HEK293T (cell line): ENCODE measurements around the gene ADGRA3.

Experiments
- CTCF ChIA-PET: fragments of 350-600 bp; formaldehyde crosslinking; extraction: SDS; loops from one replicate; lab custom pipeline; 2021; ENCODE audit warnings: antibody characterized with exemption, inconsistent platforms; lab: Yijun Ruan, JAX
- POLR2A ChIA-PET: fragments of 350-600 bp; formaldehyde crosslinking; extraction: SDS; loops from one replicate; lab custom pipeline; 2020; ENCODE audit warnings: antibody characterized with exemption, inconsistent platforms; lab: Yijun Ruan, JAX
- DNase-seq: peaks from one replicate; pipeline ENCODE4 v3.0.0; 2012; ENCODE audit warnings: mixed read lengths; ENCODE audit errors: extremely low spot score
- BHLHE40 ChIP-seq: fragments of 450-650 bp; IDR thresholded peaks from 2 replicates; pipeline ENCODE4 v1.6.1; 2016; ENCODE audit warnings: mild to moderate bottlenecking, moderate library complexity, borderline replicate concordance
- CTBP1 ChIP-seq: fragments of 450-650 bp; IDR thresholded peaks from 2 replicates; pipeline ENCODE4 v1.6.1; 2016; ENCODE audit warnings: borderline replicate concordance
- ELF4 ChIP-seq: fragments of 450-650 bp; IDR thresholded peaks from 2 replicates; pipeline ENCODE4 v1.6.1; 2017; ENCODE audit warnings: antibody characterized with exemption
- FOXA1 ChIP-seq: fragments of 450-650 bp; IDR thresholded peaks from 2 replicates; pipeline ENCODE4 v1.6.1; 2016; ENCODE audit warnings: mild to moderate bottlenecking
- FOXK2 ChIP-seq: fragments of 450-650 bp; IDR thresholded peaks from 2 replicates; pipeline ENCODE4 v1.6.1; 2016; ENCODE audit warnings: mild to moderate bottlenecking
- FOXM1 ChIP-seq: fragments of 450-650 bp; IDR thresholded peaks from 2 replicates; pipeline ENCODE4 v1.6.1; 2017; ENCODE audit warnings: mild to moderate bottlenecking, borderline replicate concordance
- HDGF ChIP-seq: fragments of 450-650 bp; IDR thresholded peaks from 2 replicates; pipeline ENCODE4 v1.6.1; 2017; ENCODE audit warnings: antibody characterized with exemption, borderline replicate concordance
- L3MBTL2 ChIP-seq: fragments of 450-650 bp; conservative IDR thresholded peaks from 2 replicates; pipeline ENCODE4 v1.6.1; 2016; ENCODE audit warnings: mild to moderate bottlenecking
- LEF1 ChIP-seq: fragments of 450-650 bp; IDR thresholded peaks from 2 replicates; pipeline ENCODE4 v1.6.1; 2017; ENCODE audit warnings: mild to moderate bottlenecking, borderline replicate concordance
- NFRKB ChIP-seq: fragments of 450-650 bp; IDR thresholded peaks from 2 replicates; pipeline ENCODE4 v1.6.1; 2016; ENCODE audit warnings: mild to moderate bottlenecking, moderate library complexity
- SP1 ChIP-seq: fragments of 450-650 bp; IDR thresholded peaks from 2 replicates; pipeline ENCODE4 v1.6.1; 2017
- SUZ12 ChIP-seq: fragments of 450-650 bp; IDR thresholded peaks from 2 replicates; pipeline ENCODE4 v1.6.1; 2016; ENCODE audit warnings: mild to moderate bottlenecking
- ZNF384 ChIP-seq: fragments of 450-650 bp; IDR thresholded peaks from 2 replicates; pipeline ENCODE4 v1.6.1; 2016
- TF ChIP-seq, protein P1 (sequence below): fragments of 450-650 bp; IDR thresholded peaks from 2 replicates; pipeline ENCODE4 v1.6.1; 2016

Gene ADGRA3

DNA sequence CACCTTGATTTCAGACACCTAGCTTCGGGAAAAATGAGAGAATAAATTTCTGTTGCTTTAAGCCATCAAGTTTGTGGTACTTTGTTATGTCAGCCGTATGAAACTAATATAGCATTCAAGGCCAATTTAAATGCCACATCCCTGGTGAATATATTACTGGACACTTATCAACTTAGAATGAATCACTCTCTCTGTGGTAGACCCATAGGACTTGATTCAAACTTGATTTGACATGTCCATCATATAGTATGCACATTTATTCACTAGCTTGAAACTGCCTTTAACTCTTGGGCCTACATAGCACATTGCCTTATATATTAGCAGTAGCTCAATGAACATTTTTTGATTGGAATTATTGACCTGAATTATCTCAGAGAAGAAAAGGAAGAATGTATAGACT is 172.3 kb downstream of the ADGRA3 start:
- no peak for DNase-seq
- ChIA-PET CTCF (no interaction called here), POLR2A (no interaction called here)
- TF ChIP-seq ZNF384 (no peak), ELF4 (no peak), BHLHE40 (no peak), CTBP1 (no peak), FOXA1 (no peak), FOXK2 (no peak), HDGF (no peak), L3MBTL2 (no peak), NFRKB (no peak), LEF1 (no peak), SUZ12 (no peak), SP1 (no peak), FOXM1 (no peak)
- TF ChIP-seq, protein P1, sequence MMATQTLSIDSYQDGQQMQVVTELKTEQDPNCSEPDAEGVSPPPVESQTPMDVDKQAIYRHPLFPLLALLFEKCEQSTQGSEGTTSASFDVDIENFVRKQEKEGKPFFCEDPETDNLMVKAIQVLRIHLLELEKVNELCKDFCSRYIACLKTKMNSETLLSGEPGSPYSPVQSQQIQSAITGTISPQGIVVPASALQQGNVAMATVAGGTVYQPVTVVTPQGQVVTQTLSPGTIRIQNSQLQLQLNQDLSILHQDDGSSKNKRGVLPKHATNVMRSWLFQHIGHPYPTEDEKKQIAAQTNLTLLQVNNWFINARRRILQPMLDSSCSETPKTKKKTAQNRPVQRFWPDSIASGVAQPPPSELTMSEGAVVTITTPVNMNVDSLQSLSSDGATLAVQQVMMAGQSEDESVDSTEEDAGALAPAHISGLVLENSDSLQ: no peak

DNA sequence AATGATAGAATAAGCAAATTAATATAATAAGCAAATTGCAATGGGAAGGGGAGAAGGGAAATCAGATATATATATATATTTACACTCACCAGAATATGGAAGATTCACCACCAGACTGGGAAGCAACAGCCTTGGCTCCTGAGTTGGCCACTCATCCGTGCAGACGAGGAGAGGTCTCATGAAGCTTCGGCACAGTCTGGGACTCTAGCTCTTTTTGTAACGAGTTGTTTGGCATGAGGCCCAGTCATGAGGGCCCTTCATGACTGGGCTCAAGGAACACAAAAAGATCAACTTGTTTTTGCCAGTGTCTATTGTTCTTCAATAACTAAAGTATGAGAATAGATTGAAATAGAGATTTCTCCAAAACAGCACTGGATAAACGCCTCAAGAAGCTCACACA is 176.4 kb downstream of the ADGRA3 start:
- no peak for DNase-seq
- TF ChIP-seq, protein P1: no peak
- TF ChIP-seq ZNF384: no peak
- CTCF ChIA-PET: no interaction called here
- POLR2A ChIA-PET: no interaction called here

DNA sequence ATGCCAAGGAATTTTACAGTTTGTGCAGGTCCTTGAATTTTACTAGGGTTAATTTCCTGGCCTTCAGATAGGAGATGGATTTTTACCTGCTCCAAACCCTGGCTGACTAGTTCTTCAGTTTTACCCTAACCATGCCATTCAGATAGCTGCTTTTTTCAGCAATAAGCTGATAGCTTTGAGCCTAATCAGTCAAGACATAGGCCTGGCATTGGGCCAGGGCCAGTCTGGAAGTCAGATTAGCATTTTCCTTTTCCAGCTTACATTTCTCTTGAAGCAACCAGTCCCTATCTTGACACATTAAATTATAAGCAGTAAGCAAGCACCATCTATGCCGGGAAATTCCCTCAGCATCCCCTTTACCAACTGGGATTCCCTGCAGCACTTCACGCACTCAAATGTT is 177.1 kb downstream of the ADGRA3 start:
- ChIA-PET POLR2A (no interaction called here), CTCF (no interaction called here)
- no peak for DNase-seq
- TF ChIP-seq LEF1 (no peak), FOXM1 (no peak)
